ENCODE results near the gene RANBP10. TPM values are rescaled to one million over a fixed set of nuclear protein-coding genes. Genes with fewer than 3 reads are reported as not detected.
A peak's percentile ranks its signal among the peaks of the same experiment; 100 is the strongest.

RANBP10 gene
- total and polyA plus RNA-seq, 4 donors = 9.8 to 15.5 (median 13.8) TPM

DNA sequence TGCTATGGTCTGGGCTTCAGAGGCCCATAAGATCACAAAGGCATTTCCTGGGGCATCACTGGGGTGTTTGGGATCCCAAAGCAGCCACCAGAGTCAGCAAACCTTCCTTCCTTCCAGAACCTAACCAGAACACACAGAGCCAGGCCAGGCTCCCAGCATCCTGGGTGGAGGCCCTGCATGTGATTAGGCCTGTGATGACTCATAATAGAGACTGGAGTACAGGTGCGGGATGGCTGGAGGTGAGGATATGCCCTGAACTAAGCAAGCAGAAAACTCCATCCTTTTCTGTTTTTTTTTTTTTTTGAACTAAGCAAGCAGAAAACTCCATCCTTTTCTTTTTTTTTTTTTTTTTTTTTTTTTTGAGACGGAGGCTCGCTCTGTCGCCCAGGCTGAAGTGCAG lies 69.5 kb downstream of the RANBP10 start:
- Histone ChIP-seq H3K27ac (ENCODE audit: low read depth in 1 of 2, low read length in 2 of 2) (no peak overlapping the region), H3K9me3 (ENCODE audit: control insufficient read depth in 4 of 4, low read length in 3 of 4) (no peaks in the 10 kb centered on the region), H3K4me1 (ENCODE audit: control insufficient read depth in 4 of 4, insufficient read depth in 4 of 4, low read length in 3 of 4) (peaks cover 0 to 21% (median 10%) of the 10 kb centered on the region in 4 donors), H3K9ac (ENCODE audit: low read depth in 1 of 2, low read length in 2 of 2) (no peak overlapping the region), H3K27me3 (ENCODE audit: control insufficient read depth in 4 of 4, insufficient read depth in 4 of 4, low read length in 3 of 4) (no peaks in the 10 kb centered on the region), H3K36me3 (ENCODE audit: control insufficient read depth in 4 of 4, insufficient read depth in 3 of 4, low read depth in 1 of 4, low read length in 3 of 4) (peaks cover 8 to 28% (median 17%) of the 10 kb centered on the region in 4 donors), H3K4me3 (ENCODE audit: low read depth in 1 of 3, low read length in 3 of 3) (no peak overlapping the region)
- TF ChIP-seq HNF4A (conservative IDR thresholded peaks at IDR 0.05) (no peak), RXRA (IDR thresholded peaks at IDR 0.05) (no peak)
- 91% methylated on average over 4 of the region's 4 CpGs for WGBS
- DNase-seq (ENCODE audit: low spot score) = no peak

- WGBS = 41% methylated on average over 9 of the region's 9 CpGs
- H3K4me3 ChIP-seq (ENCODE audit: low read depth in 1 of 3, low read length in 3 of 3) = no peak overlapping the region
- TF ChIP-seq RXRA (IDR thresholded peaks at IDR 0.05) (peak; percentile 56 to 64), HNF4G (IDR thresholded peaks at IDR 0.05) (peak; percentile 39), TAF1 (conservative IDR thresholded peaks at IDR 0.05) (no peak), REST (IDR thresholded peaks at IDR 0.05) (no peak), FOXA2 (IDR thresholded peaks at IDR 0.05) (no peak), HNF4A (conservative IDR thresholded peaks at IDR 0.05) (peak; percentile 84 to 87), SP1 (IDR thresholded peaks at IDR 0.05) (peak; percentile 25), RAD21 (IDR thresholded peaks at IDR 0.05) (no peak)
- TF ChIP-seq, protein P1, sequence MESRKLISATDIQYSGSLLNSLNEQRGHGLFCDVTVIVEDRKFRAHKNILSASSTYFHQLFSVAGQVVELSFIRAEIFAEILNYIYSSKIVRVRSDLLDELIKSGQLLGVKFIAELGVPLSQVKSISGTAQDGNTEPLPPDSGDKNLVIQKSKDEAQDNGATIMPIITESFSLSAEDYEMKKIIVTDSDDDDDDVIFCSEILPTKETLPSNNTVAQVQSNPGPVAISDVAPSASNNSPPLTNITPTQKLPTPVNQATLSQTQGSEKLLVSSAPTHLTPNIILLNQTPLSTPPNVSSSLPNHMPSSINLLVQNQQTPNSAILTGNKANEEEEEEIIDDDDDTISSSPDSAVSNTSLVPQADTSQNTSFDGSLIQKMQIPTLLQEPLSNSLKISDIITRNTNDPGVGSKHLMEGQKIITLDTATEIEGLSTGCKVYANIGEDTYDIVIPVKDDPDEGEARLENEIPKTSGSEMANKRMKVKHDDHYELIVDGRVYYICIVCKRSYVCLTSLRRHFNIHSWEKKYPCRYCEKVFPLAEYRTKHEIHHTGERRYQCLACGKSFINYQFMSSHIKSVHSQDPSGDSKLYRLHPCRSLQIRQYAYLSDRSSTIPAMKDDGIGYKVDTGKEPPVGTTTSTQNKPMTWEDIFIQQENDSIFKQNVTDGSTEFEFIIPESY (IDR thresholded peaks at IDR 0.05) = no peak
- TF ChIP-seq, protein P2, sequence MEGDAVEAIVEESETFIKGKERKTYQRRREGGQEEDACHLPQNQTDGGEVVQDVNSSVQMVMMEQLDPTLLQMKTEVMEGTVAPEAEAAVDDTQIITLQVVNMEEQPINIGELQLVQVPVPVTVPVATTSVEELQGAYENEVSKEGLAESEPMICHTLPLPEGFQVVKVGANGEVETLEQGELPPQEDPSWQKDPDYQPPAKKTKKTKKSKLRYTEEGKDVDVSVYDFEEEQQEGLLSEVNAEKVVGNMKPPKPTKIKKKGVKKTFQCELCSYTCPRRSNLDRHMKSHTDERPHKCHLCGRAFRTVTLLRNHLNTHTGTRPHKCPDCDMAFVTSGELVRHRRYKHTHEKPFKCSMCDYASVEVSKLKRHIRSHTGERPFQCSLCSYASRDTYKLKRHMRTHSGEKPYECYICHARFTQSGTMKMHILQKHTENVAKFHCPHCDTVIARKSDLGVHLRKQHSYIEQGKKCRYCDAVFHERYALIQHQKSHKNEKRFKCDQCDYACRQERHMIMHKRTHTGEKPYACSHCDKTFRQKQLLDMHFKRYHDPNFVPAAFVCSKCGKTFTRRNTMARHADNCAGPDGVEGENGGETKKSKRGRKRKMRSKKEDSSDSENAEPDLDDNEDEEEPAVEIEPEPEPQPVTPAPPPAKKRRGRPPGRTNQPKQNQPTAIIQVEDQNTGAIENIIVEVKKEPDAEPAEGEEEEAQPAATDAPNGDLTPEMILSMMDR (IDR thresholded peaks at IDR 0.05; ENCODE audit: low read depth, low read length, missing input control) = no peak
- DNase-seq (ENCODE audit: low spot score) = no peak
- peaks cover 13 to 34% (median 24%) of the 10 kb centered on the region in 4 donors for H3K36me3 ChIP-seq (ENCODE audit: control insufficient read depth in 4 of 4, insufficient read depth in 3 of 4, low read depth in 1 of 4, low read length in 3 of 4)
- no peaks in the 10 kb centered on the region for H3K9me3 ChIP-seq (ENCODE audit: control insufficient read depth in 4 of 4, low read length in 3 of 4)
- H3K27ac ChIP-seq (ENCODE audit: low read depth in 1 of 2, low read length in 2 of 2) = peak overlapping the region; percentile 37 to 59
- no peaks in the 10 kb centered on the region for H3K27me3 ChIP-seq (ENCODE audit: control insufficient read depth in 4 of 4, insufficient read depth in 4 of 4, low read length in 3 of 4)
- no peak overlapping the region for H3K9ac ChIP-seq (ENCODE audit: low read depth in 1 of 2, low read length in 2 of 2)
- H3K4me1 ChIP-seq (ENCODE audit: control insufficient read depth in 4 of 4, insufficient read depth in 4 of 4, low read length in 3 of 4) = peaks cover 0 to 25% (median 10%) of the 10 kb centered on the region in 4 donors
Measured at GRCh38 chr16:67734731-67735201, 71.6 kb downstream of the RANBP10 start.

Data from liver (tissue), 9 donors.